ENCODE data around the gene TIFAB.

GRCh38 chr5:135458356-135458755, 6.2 kb upstream of the TIFAB start:
- TF ChIP-seq RAD21 (conservative IDR thresholded peaks at IDR 0.05): no peak
- TF ChIP-seq, protein P1, sequence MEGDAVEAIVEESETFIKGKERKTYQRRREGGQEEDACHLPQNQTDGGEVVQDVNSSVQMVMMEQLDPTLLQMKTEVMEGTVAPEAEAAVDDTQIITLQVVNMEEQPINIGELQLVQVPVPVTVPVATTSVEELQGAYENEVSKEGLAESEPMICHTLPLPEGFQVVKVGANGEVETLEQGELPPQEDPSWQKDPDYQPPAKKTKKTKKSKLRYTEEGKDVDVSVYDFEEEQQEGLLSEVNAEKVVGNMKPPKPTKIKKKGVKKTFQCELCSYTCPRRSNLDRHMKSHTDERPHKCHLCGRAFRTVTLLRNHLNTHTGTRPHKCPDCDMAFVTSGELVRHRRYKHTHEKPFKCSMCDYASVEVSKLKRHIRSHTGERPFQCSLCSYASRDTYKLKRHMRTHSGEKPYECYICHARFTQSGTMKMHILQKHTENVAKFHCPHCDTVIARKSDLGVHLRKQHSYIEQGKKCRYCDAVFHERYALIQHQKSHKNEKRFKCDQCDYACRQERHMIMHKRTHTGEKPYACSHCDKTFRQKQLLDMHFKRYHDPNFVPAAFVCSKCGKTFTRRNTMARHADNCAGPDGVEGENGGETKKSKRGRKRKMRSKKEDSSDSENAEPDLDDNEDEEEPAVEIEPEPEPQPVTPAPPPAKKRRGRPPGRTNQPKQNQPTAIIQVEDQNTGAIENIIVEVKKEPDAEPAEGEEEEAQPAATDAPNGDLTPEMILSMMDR (IDR thresholded peaks at IDR 0.05; ENCODE audit: poor library complexity, severe bottlenecking): no peak
- TF ChIP-seq POLR2AphosphoS5 (IDR thresholded peaks at IDR 0.05): no peak
- TF ChIP-seq MXI1 (conservative IDR thresholded peaks at IDR 0.05; ENCODE audit: poor library complexity, severe bottlenecking): no peak

All from neural cell (in vitro differentiated cells).